ENCODE results near the gene WNT3. TPM values are rescaled to one million over a fixed set of nuclear protein-coding genes. Genes with fewer than 3 reads are reported as not detected.

The WNT3 gene
- total and polyA plus RNA-seq, 2 of the 8 experiments (the other 6 are each of a cell fraction or from before 2014, with no cell fraction given) = 0.56 to 2.0 TPM

GRCh38 chr17:46770818-46771560 lies 47.5 kb downstream of the WNT3 start:
- H3K27ac ChIP-seq (ENCODE audit: low read depth, low read length) = no peak overlapping the region
- 0 out of 2 replicates have a peak overlapping the region, but pooled peaks have one; percentile 16 for H2AK5ac ChIP-seq (ENCODE audit: low read depth, low read length)
- H2BK120ac ChIP-seq (replicated peaks; ENCODE audit: low read depth, low read length) = peak overlapping the region; percentile 71
- FAIRE-seq = no peak
- H3K18ac ChIP-seq (ENCODE audit: extremely low read depth, low read length) = peak overlapping the region; percentile 71
- no peaks in the 10 kb centered on the region for H3K79me1 ChIP-seq (ENCODE audit: low read depth, low read length)
- peak overlapping the region; percentile 83; the same call in 1 of the 2 replicates for H4K8ac ChIP-seq (ENCODE audit: extremely low read depth, insufficient read depth, low read length)
- CTCF ChIA-PET (ENCODE audit: partially characterized antibody) = interaction anchor here (1.0 to 1.2 kb wide), 2 partner anchors 39 to 45 kb away, joined by 3 to 4 read pairs; no protein-coding TSS in a partner anchor
- POLR2A ChIA-PET (ENCODE audit: partially characterized antibody) = no interaction called here
- DNase-seq (ENCODE audit: low read depth in 1 of 2, low spot score in 2 of 2) = peak in 1 of 2 experiments; percentile 75
- no peak overlapping the region for H3K14ac ChIP-seq (ENCODE audit: insufficient read length)
- peak overlapping the region in 3 of 4 experiments; percentile 13 to 67 (median 16); a peak in 4 of 7 replicates for H3K9ac ChIP-seq (replicated peaks in 1 of 4; ENCODE audit: extremely low read depth in 1 of 4, low read depth in 3 of 4, low read length in 3 of 4)
- peak overlapping the region; percentile 75 to 86 for H3K4me2 ChIP-seq (ENCODE audit: insufficient read depth in 1 of 2, low read depth in 2 of 2, low read length in 2 of 2)
- H2AFZ ChIP-seq (ENCODE audit: low read length) = no peak overlapping the region
- 15% methylated on average over 8 of the region's 73 CpGs; no CpG with 5 or more reads in 1 of the 2 experiments for WGBS, 2 experiments (ENCODE audit: extremely low coverage in 1 of 2, insufficient coverage in 1 of 2, insufficient read length in 1 of 2, insufficient replicate concordance in 2 of 2, low coverage in 1 of 2, low lambda C conversion rate in 2 of 2, missing lambda C conversion rate in 1 of 2)
- H4K5ac ChIP-seq (ENCODE audit: insufficient read length, low read depth, low read length) = no peak overlapping the region
- 0 out of 2 replicates have a peak overlapping the region, but pooled peaks have one; percentile 72 for H2BK20ac ChIP-seq (ENCODE audit: low read length)
- H2BK12ac ChIP-seq (ENCODE audit: low read depth, low read length) = peak overlapping the region; percentile 68; the same call in 1 of the 2 replicates
- H3K4me1 ChIP-seq (replicated peaks in 1 of 4; ENCODE audit: control insufficient read depth in 3 of 4, insufficient read depth in 4 of 4, low read length in 3 of 4) = peaks cover 6 to 32% (median 25%) of the 10 kb centered on the region in 4 experiments
- H3K23me2 ChIP-seq (ENCODE audit: low read depth, low read length) = peaks cover 10% of the 10 kb centered on the region; the same call in 1 of the 2 replicates
- H3K36me3 ChIP-seq (ENCODE audit: control insufficient read depth in 2 of 4, insufficient read depth in 4 of 4, low read length in 3 of 4) = no peaks in the 10 kb centered on the region; a peak in 1 of 8 replicates
- H4K20me1 ChIP-seq (replicated peaks in 1 of 2; ENCODE audit: control insufficient read depth in 1 of 2, insufficient read depth in 2 of 2, low read length in 2 of 2) = peaks cover 7 to 13% of the 10 kb centered on the region in 2 experiments
- H3K23ac ChIP-seq (ENCODE audit: insufficient read length) = no peak overlapping the region
- H2BK5ac ChIP-seq (ENCODE audit: low read depth, low read length) = 0 out of 2 replicates have a peak overlapping the region, but pooled peaks have one; percentile 52
- H3K79me2 ChIP-seq (ENCODE audit: control insufficient read depth in 1 of 2, insufficient read depth in 2 of 2, low read length in 2 of 2) = no peaks in the 10 kb centered on the region
- H3K9me3 ChIP-seq (ENCODE audit: insufficient read depth in 2 of 2, low read depth in 1 of 2, low read length in 1 of 2) = peaks cover 0 to 2% of the 10 kb centered on the region in 2 experiments; a peak in 1 of 4 replicates
- H3K4me3 ChIP-seq (ENCODE audit: extremely low read depth in 1 of 4, insufficient read depth in 2 of 4, low read depth in 3 of 4, low read length in 4 of 4) = peak overlapping the region; percentile 23 to 60 (median 32)
- no peak overlapping the region for H2BK15ac ChIP-seq (ENCODE audit: low read length)
- H3K4ac ChIP-seq (replicated peaks; ENCODE audit: insufficient read length, low read depth, low read length) = no peak overlapping the region
- no peak overlapping the region for H3K56ac ChIP-seq (replicated peaks; ENCODE audit: insufficient read length, low read depth, low read length)
- H3K27me3 ChIP-seq (replicated peaks in 1 of 4; ENCODE audit: control insufficient read depth in 3 of 4, extremely low read depth in 1 of 4, insufficient read depth in 3 of 4, low read length in 3 of 4) = peaks cover 47 to 69% (median 67%) of the 10 kb centered on the region in 4 experiments
- H4K91ac ChIP-seq (replicated peaks; ENCODE audit: insufficient read length, low read length) = no peak overlapping the region
- TF ChIP-seq SUZ12 (IDR thresholded peaks at IDR 0.05; ENCODE audit: low read length) = peak; percentile 57
- TF ChIP-seq NANOG (IDR thresholded peaks at IDR 0.05; ENCODE audit: insufficient read depth, low read depth, low read length, poor library complexity, severe bottlenecking) = peak; percentile 16
- TF ChIP-seq NRF1 (IDR thresholded peaks at IDR 0.05; ENCODE audit: low read depth, low read length) = 0 out of 2 replicates have a peak, but pooled peaks have one; percentile 18
- TF ChIP-seq RNF2 (IDR thresholded peaks at IDR 0.05; ENCODE audit: borderline replicate concordance, low read depth, low read length, missing control alignments, poor library complexity, severe bottlenecking) = no peak
- peak; percentile 36; the same call in 1 of the 2 replicates for TF ChIP-seq PHF8 (conservative IDR thresholded peaks at IDR 0.05; ENCODE audit: low read depth, low read length)
- TF ChIP-seq EZH2 (IDR thresholded peaks at IDR 0.05; ENCODE audit: low read depth, low read length, severe bottlenecking) = peak; percentile 59
- 0 out of 4 replicates have a peak, but pooled peaks of 1 of the 2 experiments have one; percentile 0 for TF ChIP-seq RAD21 (IDR thresholded peaks at IDR 0.05 in 1 of 2, conservative IDR thresholded peaks at IDR 0.05 in 1 of 2; ENCODE audit: low read depth in 2 of 2, low read length in 2 of 2)
- peak; percentile 67 for TF ChIP-seq KDM4A (IDR thresholded peaks at IDR 0.05; ENCODE audit: low read depth, low read length, severe bottlenecking)
- peak; percentile 86 for TF ChIP-seq EGR1 (IDR thresholded peaks at IDR 0.05; ENCODE audit: borderline replicate concordance, low read depth, low read length)

Data from H1 (cell line).